Esophagus muscularis mucosa (tissue), 4 donors: ENCODE measurements around the gene MAPK11. TPM values are rescaled to one million over a fixed set of nuclear protein-coding genes. Genes with fewer than 3 reads are reported as not detected.

Experiments
- DNase-seq: peaks from one replicate; pipeline ENCODE4 v3.0.0-alpha.2; 2017; ENCODE audit errors: extremely low spot score
- H3K27ac ChIP-seq, 4 donors: fragments of 200-600 bp; sonication (generic); replicated peaks in 1 of 4; 1 replicate in 3 of 4; 2 replicates in 1 of 4; pipeline ENCODE4 v1.5.1; 2016 to 2019; ENCODE audit warnings: mild to moderate bottlenecking in 1 of 4
- H3K27me3 ChIP-seq, 4 donors: fragments of 200-600 bp; sonication (generic); one replicate each; pipeline versions ENCODE4 v1.5.1 to v1.6.0; 2016 to 2019
- H3K36me3 ChIP-seq, 4 donors: fragments of 200-600 bp; sonication (generic); one replicate each; pipeline ENCODE4 v1.5.1; 2016 to 2019
- H3K4me1 ChIP-seq, 4 donors: fragments of 200-600 bp; sonication (generic); one replicate each; pipeline ENCODE4 v1.5.1; 2016 to 2019
- H3K4me3 ChIP-seq, 4 donors: fragments of 200-600 bp; sonication (generic); 1 replicate in 2 of 4; 2 replicates in 2 of 4; pipeline ENCODE4 v1.5.1; 2016 to 2019; ENCODE audit warnings: mild to moderate bottlenecking in 4 of 4, moderate library complexity in 1 of 4
- H3K9me3 ChIP-seq, 4 donors: fragments of 200-600 bp; sonication (generic); 1 replicate in 3 of 4; 2 replicates in 1 of 4; pipeline ENCODE4 v1.5.1; 2016 to 2019
- EP300 ChIP-seq: sonication (generic); formaldehyde crosslinking; IDR thresholded peaks from one replicate; pipeline ENCODE4 v1.6.1; 2017; ENCODE audit warnings: antibody characterized with exemption
- POLR2A ChIP-seq: fragments of 450-650 bp; IDR thresholded peaks from one replicate; pipeline ENCODE4 v1.6.1; 2017; ENCODE audit warnings: antibody characterized with exemption, moderate library complexity, mild to moderate bottlenecking, low read depth
- POLR2AphosphoS5 ChIP-seq, 2 donors: sonication (generic); formaldehyde crosslinking; IDR thresholded peaks; one replicate each; pipeline ENCODE4 v1.6.1; 2017; ENCODE audit warnings: antibody characterized with exemption in 2 of 2
- WGBS: methylation state at CpG from one replicate; pipeline ENCODE4 v1.1.5; 2018; 5-methylcytosine and 5-hydroxymethylcytosine counted together
- intact Hi-C: fragments of 100-400 bp; cut with DNase I; formaldehyde crosslinking; loops from one replicate; pipeline ENCODE4 v1.15.1; 2023
- total RNA-seq, 4 donors: library from RNA; depleted of rRNA; stranded (reverse); fragments of >200 nt; gene quantifications; one replicate each; pipeline versions ENCODE4 v1.1.0 to v1.2.1, GENCODE V29; 2016
- TF ChIP-seq, protein P1 (sequence below), 3 experiments: fragments of 200-600 bp in 2 of 3; fragments of 450-650 bp in 1 of 3; sonication (generic) in 2 of 3; IDR thresholded peaks; one replicate each; pipeline ENCODE4 v1.5.1; 2017 to 2019; ENCODE audit warnings: antibody characterized with exemption in 3 of 3, mild to moderate bottlenecking in 2 of 3, moderate library complexity in 1 of 3

MAPK11 gene
- total RNA-seq, 4 donors from 2014 or later: 3.7 to 12.5 (median 10.1) TPM

DNA sequence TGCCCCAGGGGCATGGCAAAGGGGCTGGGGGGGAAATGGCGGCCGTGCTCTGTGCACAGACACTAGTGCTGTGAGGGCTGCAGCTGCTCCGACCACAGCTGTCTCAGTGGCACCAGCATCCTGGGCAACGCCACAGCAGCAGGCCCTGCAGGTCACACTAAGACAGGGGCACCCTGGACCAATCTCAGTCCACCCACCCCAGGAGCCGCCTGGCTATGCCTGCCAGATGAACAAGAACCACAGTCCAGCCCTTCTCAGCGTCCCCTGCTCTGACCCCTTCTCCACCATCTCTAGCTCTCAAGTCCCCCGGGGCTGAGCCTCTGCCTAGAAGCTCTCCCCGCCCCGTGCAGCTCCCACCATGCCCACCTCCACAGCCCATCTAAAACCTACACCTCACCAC, 41.8 kb downstream of the MAPK11 start:
- Histone ChIP-seq H3K27ac (no peak overlapping the region), H3K4me3 (no peak overlapping the region), H3K36me3 (peaks cover 43 to 94% (median 85%) of the 10 kb centered on the region in 4 donors), H3K4me1 (no peaks in the 10 kb centered on the region), H3K27me3 (no peaks in the 10 kb centered on the region), H3K9me3 (no peaks in the 10 kb centered on the region)
- intact Hi-C loops: no loop called here
- WGBS: 90% methylated on average over 6 of the region's 9 CpGs
- TF ChIP-seq EP300: no peak
- no peak for TF ChIP-seq POLR2AphosphoS5 (IDR thresholded peaks at IDR 0.05)
- no peak for TF ChIP-seq POLR2A
- TF ChIP-seq, protein P1, sequence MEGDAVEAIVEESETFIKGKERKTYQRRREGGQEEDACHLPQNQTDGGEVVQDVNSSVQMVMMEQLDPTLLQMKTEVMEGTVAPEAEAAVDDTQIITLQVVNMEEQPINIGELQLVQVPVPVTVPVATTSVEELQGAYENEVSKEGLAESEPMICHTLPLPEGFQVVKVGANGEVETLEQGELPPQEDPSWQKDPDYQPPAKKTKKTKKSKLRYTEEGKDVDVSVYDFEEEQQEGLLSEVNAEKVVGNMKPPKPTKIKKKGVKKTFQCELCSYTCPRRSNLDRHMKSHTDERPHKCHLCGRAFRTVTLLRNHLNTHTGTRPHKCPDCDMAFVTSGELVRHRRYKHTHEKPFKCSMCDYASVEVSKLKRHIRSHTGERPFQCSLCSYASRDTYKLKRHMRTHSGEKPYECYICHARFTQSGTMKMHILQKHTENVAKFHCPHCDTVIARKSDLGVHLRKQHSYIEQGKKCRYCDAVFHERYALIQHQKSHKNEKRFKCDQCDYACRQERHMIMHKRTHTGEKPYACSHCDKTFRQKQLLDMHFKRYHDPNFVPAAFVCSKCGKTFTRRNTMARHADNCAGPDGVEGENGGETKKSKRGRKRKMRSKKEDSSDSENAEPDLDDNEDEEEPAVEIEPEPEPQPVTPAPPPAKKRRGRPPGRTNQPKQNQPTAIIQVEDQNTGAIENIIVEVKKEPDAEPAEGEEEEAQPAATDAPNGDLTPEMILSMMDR (IDR thresholded peaks at IDR 0.05): no peak
- no peak for DNase-seq

DNA sequence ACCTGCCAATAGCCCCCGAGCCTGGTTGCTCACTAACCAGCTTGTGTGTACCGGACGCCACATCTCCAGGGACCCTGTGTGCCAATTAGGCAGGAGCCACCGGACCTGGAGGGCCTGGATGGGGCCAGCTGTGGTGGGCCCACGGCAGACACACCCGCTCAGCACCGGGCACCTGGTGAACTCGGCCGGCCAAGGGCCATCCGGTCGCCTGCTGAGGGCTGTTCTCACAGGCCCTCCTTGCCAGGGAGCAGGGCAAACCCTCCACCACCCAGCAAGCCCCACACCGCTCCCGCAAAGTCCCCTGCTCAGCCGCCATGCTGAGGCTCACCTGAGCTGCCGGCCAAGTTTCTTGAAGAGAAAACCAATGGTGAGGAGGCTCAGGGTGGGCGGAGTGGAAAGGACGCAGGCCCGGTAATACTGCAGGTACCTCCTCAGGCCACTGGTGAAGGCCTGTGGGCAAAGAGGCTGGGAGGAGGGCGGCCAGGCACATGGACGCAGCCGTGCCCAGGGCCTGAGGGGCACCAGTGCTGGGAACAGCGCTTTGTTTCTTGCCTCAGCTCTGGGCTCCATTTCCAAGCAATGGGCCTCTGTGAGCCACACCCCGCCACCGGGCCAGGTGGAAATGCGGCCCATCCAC, 42.5 kb downstream of the MAPK11 start:
- DNase-seq: no peak

DNA sequence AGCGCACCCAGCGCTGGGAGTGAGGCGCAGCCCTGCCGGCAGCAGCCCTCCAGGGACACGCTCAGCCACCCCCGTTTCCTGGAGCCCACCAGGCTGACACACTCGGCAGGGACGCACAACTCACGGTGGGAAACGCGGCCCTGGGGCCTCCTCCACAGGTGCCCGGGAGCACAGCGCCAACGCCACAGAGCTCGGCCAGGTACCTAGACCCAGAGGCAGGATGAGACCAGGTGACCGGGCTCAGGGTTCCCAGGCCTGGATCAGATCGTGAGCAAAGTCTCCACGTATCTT, 43.4 kb downstream of the MAPK11 start:
- no peaks in the 10 kb centered on the region for H3K4me1 ChIP-seq
- intact Hi-C loops: no loop called here
- DNase-seq: no peak

More for the DNA sequence above, 42.5 kb downstream of the MAPK11 start:
- no peak for TF ChIP-seq POLR2AphosphoS5 (IDR thresholded peaks at IDR 0.05)
- TF ChIP-seq, protein P1 (IDR thresholded peaks at IDR 0.05): no peak
- TF ChIP-seq POLR2A: no peak
- no peak for TF ChIP-seq EP300
- no peaks in the 10 kb centered on the region for H3K4me1 ChIP-seq
- intact Hi-C loops: no loop called here
- H3K36me3 ChIP-seq: peaks cover 44 to 94% (median 85%) of the 10 kb centered on the region in 4 donors
- no peaks in the 10 kb centered on the region for H3K9me3 ChIP-seq
- no peak overlapping the region for H3K4me3 ChIP-seq
- WGBS: 87% methylated on average over 11 of the region's 25 CpGs
- no peaks in the 10 kb centered on the region for H3K27me3 ChIP-seq
- H3K27ac ChIP-seq: no peak overlapping the region

DNA sequence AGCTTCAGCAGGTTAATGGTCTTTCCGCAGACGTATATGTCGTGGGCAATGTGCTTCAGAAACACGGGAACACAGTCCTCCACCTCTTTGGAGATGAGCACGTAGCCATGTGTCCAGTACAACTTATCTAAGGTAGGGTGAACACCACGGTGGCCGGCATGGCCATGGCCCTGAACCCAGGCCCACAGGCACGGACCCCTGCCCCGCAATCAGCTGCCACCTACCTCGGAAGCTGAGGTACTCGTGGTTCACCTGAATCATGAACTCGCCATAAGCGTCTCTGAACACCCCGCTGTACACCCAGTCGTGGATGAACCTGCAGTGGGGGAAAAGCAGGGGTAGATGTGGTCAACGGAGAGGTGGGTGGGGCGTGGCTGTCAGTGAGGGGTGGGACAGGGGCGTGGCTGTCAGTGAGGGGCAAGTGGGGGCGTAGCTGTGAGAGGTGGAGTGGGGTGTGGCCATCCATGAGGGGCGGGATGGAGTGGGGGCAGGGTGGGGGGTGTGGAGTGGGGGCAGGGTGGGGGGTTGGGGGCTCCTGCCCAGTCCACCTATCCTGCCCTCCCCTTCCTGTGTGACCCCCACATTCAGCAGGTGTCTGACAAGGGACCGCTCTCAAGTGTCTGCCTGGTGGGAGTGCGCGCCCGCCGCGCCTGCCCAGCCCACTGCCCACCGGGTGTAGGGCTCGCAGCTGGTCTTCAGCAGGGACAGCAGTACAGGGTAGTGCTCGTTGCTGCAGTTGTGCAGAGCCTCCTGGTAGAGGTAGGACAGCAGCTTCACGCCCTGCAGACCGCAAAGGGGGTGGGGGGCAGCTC, 43.9 kb downstream of the MAPK11 start:
- 91% methylated on average over 21 of the region's 31 CpGs for WGBS
- peaks cover 42 to 95% (median 90%) of the 10 kb centered on the region in 4 donors for H3K36me3 ChIP-seq
- no peak for DNase-seq
- intact Hi-C loops: no loop called here
- no peaks in the 10 kb centered on the region for H3K4me1 ChIP-seq
- no peak overlapping the region for H3K27ac ChIP-seq
- no peak for TF ChIP-seq EP300
- TF ChIP-seq, protein P1 (IDR thresholded peaks at IDR 0.05): no peak
- no peak for TF ChIP-seq POLR2AphosphoS5 (IDR thresholded peaks at IDR 0.05)
- TF ChIP-seq POLR2A: no peak
- no peak overlapping the region for H3K4me3 ChIP-seq
- H3K9me3 ChIP-seq: no peaks in the 10 kb centered on the region
- H3K27me3 ChIP-seq: no peaks in the 10 kb centered on the region

More for the DNA sequence above, 43.4 kb downstream of the MAPK11 start:
- H3K9me3 ChIP-seq: no peaks in the 10 kb centered on the region
- no peak overlapping the region for H3K4me3 ChIP-seq
- no peak overlapping the region for H3K27ac ChIP-seq
- H3K27me3 ChIP-seq: no peaks in the 10 kb centered on the region
- TF ChIP-seq EP300: no peak
- no peak for TF ChIP-seq POLR2AphosphoS5 (IDR thresholded peaks at IDR 0.05)
- WGBS: 95% methylated on average over 11 of the region's 18 CpGs
- peaks cover 42 to 94% (median 85%) of the 10 kb centered on the region in 4 donors for H3K36me3 ChIP-seq

DNA sequence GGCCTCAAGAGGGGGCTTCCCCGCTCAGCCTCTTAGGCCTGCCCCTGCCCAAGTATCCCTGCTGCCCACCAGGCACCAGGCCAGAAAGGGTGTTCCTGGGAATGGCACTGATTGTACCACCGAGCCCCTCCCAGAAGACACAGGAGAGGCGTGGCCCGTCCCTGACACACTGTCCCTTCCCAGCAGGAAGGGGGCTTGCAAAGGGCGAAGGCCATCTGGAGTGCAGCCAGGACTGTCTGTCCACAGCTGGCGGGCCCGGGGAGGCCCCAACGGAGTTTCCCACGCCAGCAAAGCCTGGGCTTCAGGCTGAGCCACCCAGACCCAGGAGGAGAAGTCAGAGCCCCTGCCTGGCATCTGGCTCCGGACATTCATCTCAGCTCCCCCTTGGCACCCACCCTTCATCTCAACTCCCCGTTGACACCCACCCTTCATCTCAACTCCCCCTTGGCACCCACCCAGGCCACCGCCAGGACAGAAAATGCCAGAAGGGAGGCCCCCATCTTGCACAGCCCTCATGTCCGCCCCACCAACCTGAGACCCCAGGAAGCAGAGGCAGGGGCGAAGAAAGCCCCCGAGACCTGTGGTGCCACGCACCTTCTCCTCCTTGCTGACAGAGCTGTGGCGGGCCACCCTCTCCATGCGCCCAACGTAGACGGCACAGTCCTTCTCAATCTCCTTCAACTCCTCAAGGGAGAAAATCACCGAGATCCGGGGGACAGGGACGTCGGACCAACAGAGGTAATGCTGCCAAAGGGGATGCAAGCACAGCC, 44.8 kb downstream of the MAPK11 start:
- intact Hi-C loops: no loop called here
- Histone ChIP-seq H3K9me3 (no peaks in the 10 kb centered on the region), H3K27me3 (no peaks in the 10 kb centered on the region), H3K4me3 (no peak overlapping the region), H3K36me3 (peaks cover 48 to 100% (median 96%) of the 10 kb centered on the region in 4 donors), H3K27ac (no peak overlapping the region), H3K4me1 (no peaks in the 10 kb centered on the region)
- no peak for DNase-seq
- TF ChIP-seq POLR2A: no peak
- no peak for TF ChIP-seq POLR2AphosphoS5 (IDR thresholded peaks at IDR 0.05)
- TF ChIP-seq, protein P1 (IDR thresholded peaks at IDR 0.05): no peak
- no peak for TF ChIP-seq EP300
- 90% methylated on average over 18 of the region's 24 CpGs for WGBS
